Nephron progenitor cell (in vitro differentiated cells): ENCODE data around the gene BTG1.

ENCODE experiments used
- DNase-seq: peaks from one replicate; pipeline ENCODE4 v3.0.0; 2021
- H3K27ac Mint-ChIP-seq: 2 replicates; pipeline ENCODE4 v1.8.0; 2021; ENCODE audit warnings: mild to moderate bottlenecking, moderate library complexity, mixed read lengths
- H3K27me3 Mint-ChIP-seq: 2 replicates; pipeline ENCODE4 v1.8.0; 2021; ENCODE audit warnings: mild to moderate bottlenecking, low read depth, mixed read lengths; ENCODE audit not compliant: poor library complexity
- H3K36me3 Mint-ChIP-seq: 2 replicates; pipeline ENCODE4 v1.8.0; 2021; ENCODE audit warnings: low read depth, mixed read lengths
- H3K4me1 Mint-ChIP-seq: 2 replicates; pipeline ENCODE4 v1.8.0; 2021; ENCODE audit warnings: mixed read lengths
- H3K4me3 Mint-ChIP-seq: 2 replicates; pipeline ENCODE4 v1.8.0; 2021; ENCODE audit warnings: mild to moderate bottlenecking, moderate library complexity, mixed read lengths
- H3K9me3 Mint-ChIP-seq: 2 replicates; pipeline ENCODE4 v1.8.0; 2021; ENCODE audit warnings: mild to moderate bottlenecking, moderate library complexity, mixed read lengths
- TF ChIP-seq, protein P1 (sequence below): fragments of 200-600 bp; sonication (generic); IDR thresholded peaks from 2 replicates; pipeline ENCODE4 v1.5.0; 2021; ENCODE audit warnings: antibody characterized with exemption

BTG1 gene

DNA sequence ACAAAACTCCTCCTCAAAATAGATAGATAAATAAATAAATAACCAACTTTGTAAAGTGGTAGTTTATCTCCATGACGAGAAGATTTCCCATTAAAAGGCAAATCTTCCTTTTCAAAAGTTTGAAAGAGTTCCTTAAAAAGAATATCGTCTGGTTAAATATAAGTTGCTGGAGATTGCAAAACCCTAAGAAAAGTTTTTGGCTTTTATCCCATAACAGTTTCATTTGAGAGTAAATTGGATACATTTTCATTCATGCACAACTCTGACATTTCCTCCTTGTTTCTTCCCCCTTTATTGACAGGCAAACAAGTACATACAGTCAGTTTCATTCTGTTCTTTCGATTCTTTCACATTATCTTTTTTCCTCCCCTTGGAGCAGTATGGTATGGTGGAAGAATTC lies 45.4 kb upstream of the BTG1 start:
- Mint-ChIP-seq H3K4me3 (no peak overlapping the region), H3K4me1 (peaks cover 32% of the 10 kb centered on the region), H3K9me3 (peaks cover under 1% of the 10 kb centered on the region), H3K27me3 (no peaks in the 10 kb centered on the region), H3K27ac (no peak overlapping the region), H3K36me3 (no peaks in the 10 kb centered on the region)
- TF ChIP-seq, protein P1, sequence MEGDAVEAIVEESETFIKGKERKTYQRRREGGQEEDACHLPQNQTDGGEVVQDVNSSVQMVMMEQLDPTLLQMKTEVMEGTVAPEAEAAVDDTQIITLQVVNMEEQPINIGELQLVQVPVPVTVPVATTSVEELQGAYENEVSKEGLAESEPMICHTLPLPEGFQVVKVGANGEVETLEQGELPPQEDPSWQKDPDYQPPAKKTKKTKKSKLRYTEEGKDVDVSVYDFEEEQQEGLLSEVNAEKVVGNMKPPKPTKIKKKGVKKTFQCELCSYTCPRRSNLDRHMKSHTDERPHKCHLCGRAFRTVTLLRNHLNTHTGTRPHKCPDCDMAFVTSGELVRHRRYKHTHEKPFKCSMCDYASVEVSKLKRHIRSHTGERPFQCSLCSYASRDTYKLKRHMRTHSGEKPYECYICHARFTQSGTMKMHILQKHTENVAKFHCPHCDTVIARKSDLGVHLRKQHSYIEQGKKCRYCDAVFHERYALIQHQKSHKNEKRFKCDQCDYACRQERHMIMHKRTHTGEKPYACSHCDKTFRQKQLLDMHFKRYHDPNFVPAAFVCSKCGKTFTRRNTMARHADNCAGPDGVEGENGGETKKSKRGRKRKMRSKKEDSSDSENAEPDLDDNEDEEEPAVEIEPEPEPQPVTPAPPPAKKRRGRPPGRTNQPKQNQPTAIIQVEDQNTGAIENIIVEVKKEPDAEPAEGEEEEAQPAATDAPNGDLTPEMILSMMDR = no peak
- DNase-seq = no peak

DNA sequence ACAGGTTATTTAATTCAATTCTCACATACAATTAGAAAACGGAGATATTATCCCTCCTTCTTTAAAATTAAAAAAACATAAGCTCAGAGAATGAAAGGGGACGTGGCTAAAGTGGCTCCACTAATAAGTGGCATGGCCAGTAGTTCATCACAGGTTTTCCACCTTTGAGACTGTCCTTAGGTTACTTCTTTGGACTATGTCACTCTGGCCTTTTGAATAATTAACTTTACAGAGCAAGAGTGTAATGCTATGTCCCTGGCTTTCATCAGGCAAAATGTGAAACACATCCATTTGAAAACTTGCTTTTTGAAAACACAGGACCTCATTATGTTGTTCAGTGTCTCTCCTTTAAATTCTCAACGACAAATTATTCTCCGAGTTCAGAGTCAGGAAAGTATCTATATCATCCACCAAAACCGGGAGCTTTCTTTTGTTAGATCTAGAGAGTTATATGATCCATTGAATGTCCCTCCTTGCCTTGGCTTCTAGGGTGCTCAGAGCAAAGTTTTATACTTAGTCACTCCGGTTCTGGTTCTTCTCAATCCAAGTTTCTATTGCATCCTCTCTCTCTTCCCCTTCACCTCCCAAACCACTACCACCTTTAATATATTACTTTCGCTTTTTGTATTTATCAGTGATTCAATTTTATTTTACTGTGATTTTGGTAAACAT lies 43.0 kb upstream of the BTG1 start:
- DNase-seq = no peak
- peaks cover 5% of the 10 kb centered on the region for H3K27me3 Mint-ChIP-seq
- H3K4me1 Mint-ChIP-seq = peaks cover 21% of the 10 kb centered on the region
- no peak overlapping the region for H3K27ac Mint-ChIP-seq
- TF ChIP-seq, protein P1 = no peak
- H3K9me3 Mint-ChIP-seq = peaks cover 3% of the 10 kb centered on the region
- H3K4me3 Mint-ChIP-seq = no peak overlapping the region
- peaks cover 2% of the 10 kb centered on the region for H3K36me3 Mint-ChIP-seq

DNA sequence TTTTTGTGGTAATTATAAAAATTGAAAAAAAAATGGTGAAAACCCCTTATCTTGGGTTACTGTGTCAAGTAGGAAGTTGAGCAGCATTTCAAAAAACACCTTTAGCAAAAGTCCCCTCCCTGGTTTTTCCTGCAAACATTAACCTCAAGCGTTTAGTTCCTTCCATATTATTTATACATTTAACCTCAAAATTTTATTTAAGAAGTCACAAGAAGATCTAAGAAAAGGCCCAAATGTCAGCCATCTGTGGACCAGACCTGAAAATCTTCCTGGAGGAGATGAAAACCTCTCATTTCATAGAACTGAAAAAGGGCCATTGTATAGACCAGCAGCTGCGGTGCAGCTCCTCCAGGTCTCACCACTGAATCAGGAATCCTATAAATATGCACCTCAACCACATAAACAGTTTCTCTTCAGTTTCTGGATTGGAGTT lies 40.4 kb upstream of the BTG1 start:
- no peak for DNase-seq
- Mint-ChIP-seq H3K4me1 (no peaks in the 10 kb centered on the region), H3K36me3 (peaks cover 10% of the 10 kb centered on the region), H3K4me3 (no peak overlapping the region), H3K27ac (no peak overlapping the region), H3K27me3 (peaks cover 5% of the 10 kb centered on the region), H3K9me3 (peaks cover 18% of the 10 kb centered on the region)
- TF ChIP-seq, protein P1 = no peak

- no peak overlapping the region for H3K27ac Mint-ChIP-seq
- no peaks in the 10 kb centered on the region for H3K4me1 Mint-ChIP-seq
- H3K9me3 Mint-ChIP-seq = peaks cover 18% of the 10 kb centered on the region
- no peak for DNase-seq
- H3K36me3 Mint-ChIP-seq = peaks cover 10% of the 10 kb centered on the region
- peaks cover 9% of the 10 kb centered on the region for H3K27me3 Mint-ChIP-seq
- TF ChIP-seq, protein P1 = no peak
- H3K4me3 Mint-ChIP-seq = no peak overlapping the region
These were observed 39.4 kb upstream of the BTG1 start for GRCh38 chr12:92185052-92185451.

GRCh38 chr12:92183575-92183974 lies 37.9 kb upstream of the BTG1 start:
- DNase-seq = no peak
- Mint-ChIP-seq H3K27ac (no peak overlapping the region), H3K27me3 (peaks cover 10% of the 10 kb centered on the region), H3K9me3 (peaks cover 18% of the 10 kb centered on the region), H3K4me3 (no peak overlapping the region), H3K36me3 (peaks cover 10% of the 10 kb centered on the region), H3K4me1 (no peaks in the 10 kb centered on the region)
- TF ChIP-seq, protein P1 = no peak

DNA sequence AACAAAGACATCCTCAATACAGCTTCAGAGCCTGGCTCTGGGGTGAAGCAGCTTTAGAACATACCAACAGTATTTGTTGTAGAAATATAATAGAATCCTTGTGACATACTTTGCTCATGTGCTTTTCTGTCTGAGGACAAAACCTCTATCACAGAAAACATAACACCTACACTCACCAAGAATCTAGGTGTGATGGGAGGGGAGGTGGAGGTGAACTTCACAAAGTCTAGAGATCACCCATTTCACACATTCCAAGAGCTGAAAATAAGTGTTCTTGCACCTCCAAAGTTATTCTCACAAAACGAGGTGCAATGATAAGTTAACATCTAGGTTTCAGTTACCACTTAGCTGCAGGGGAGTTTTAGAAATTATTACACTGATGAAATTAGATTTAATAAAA lies 32.7 kb upstream of the BTG1 start:
- DNase-seq = no peak
- TF ChIP-seq, protein P1 = no peak
- peaks cover 6% of the 10 kb centered on the region for H3K36me3 Mint-ChIP-seq
- no peak overlapping the region for H3K27ac Mint-ChIP-seq
- H3K4me3 Mint-ChIP-seq = no peak overlapping the region
- H3K27me3 Mint-ChIP-seq = peaks cover 10% of the 10 kb centered on the region
- no peaks in the 10 kb centered on the region for H3K4me1 Mint-ChIP-seq
- H3K9me3 Mint-ChIP-seq = peaks cover 12% of the 10 kb centered on the region
